WERI-Rb-1 (cell line): ENCODE results near the gene SNAP29.
"Not testable (repeated sequence)": the region's sequence is repeated elsewhere in the genome, so short reads cannot be mapped to it uniquely, and the experiment has no call there.

Source experiments
- DNase-seq: peaks from one replicate; pipeline ENCODE4 v3.0.0-alpha.2; 2020
- H3K27ac ChIP-seq: fragments of 250-450 bp; sonication (Bioruptor Pico); 2 replicates; pipeline ENCODE4 v1.5.1; 2020; ENCODE audit warnings: mild to moderate bottlenecking, moderate library complexity
- H3K27me3 ChIP-seq: fragments of 250-450 bp; sonication (Bioruptor Pico); 2 replicates; pipeline ENCODE4 v1.5.1; 2021; ENCODE audit warnings: mild to moderate bottlenecking, low read depth, moderate library complexity; ENCODE audit not compliant: insufficient read depth, severe bottlenecking
- H3K36me3 ChIP-seq: fragments of 250-450 bp; sonication (Bioruptor Pico); 2 replicates; pipeline ENCODE4 v1.5.1; 2020; ENCODE audit warnings: mild to moderate bottlenecking, moderate library complexity
- H3K4me3 ChIP-seq: 2 replicates; pipeline ENCODE4 v1.5.1; 2011; ENCODE audit warnings: low read depth, mild to moderate bottlenecking, control low read depth, low read length
- H3K9me3 ChIP-seq: fragments of 250-450 bp; sonication (Bioruptor Pico); 2 replicates; pipeline ENCODE4 v1.5.1; 2021; ENCODE audit warnings: mild to moderate bottlenecking, moderate library complexity; ENCODE audit not compliant: severe bottlenecking
- CTCF ChIP-seq: IDR thresholded peaks from 2 replicates; pipeline ENCODE4 v1.5.1; 2011; ENCODE audit warnings: low read depth, mild to moderate bottlenecking, control low read depth, inconsistent platforms, low read length

SNAP29 gene

GRCh38 chr22:20931126-20931654, 72.4 kb downstream of the SNAP29 start:
- Histone ChIP-seq H3K36me3 (peaks cover 70% of the 10 kb centered on the region), H3K4me3 (no peak overlapping the region), H3K27me3 (no peaks in the 10 kb centered on the region), H3K9me3 (no peaks in the 10 kb centered on the region), H3K27ac (no peak overlapping the region)
- DNase-seq = no peak
- TF ChIP-seq CTCF = no peak

- Histone ChIP-seq H3K4me3 (no peak overlapping the region), H3K9me3 (no peaks in the 10 kb centered on the region), H3K27ac (no peak overlapping the region), H3K27me3 (no peaks in the 10 kb centered on the region), H3K36me3 (peaks cover 85% of the 10 kb centered on the region)
- TF ChIP-seq CTCF = no peak
- no peak for DNase-seq
These were observed 75.1 kb downstream of the SNAP29 start for GRCh38 chr22:20933910-20934309.

DNA sequence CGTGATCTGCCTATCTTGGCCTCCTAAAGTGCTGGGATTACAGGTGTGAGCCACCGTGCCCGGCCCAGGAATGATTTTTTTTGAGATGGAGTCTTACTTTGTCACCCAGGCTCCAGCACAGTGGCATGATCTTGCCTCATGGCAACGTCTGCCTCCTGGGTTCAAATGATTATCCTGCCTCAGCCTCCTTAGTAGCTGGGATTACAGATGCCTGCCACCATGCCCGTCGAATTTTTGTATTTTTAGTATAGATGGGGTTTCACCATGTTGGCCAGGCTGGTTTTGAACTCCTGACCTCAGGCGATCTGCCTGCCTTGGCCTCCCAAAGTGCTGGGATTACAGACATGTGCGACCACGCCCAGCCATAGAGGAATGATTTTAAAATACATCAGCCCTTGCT, 76.2 kb downstream of the SNAP29 start:
- H3K9me3 ChIP-seq, H3K27me3 ChIP-seq, DNase-seq, H3K27ac ChIP-seq, H3K4me3 ChIP-seq: not testable (repeated sequence)
- peaks cover 81% of the 10 kb centered on the region for H3K36me3 ChIP-seq

DNA sequence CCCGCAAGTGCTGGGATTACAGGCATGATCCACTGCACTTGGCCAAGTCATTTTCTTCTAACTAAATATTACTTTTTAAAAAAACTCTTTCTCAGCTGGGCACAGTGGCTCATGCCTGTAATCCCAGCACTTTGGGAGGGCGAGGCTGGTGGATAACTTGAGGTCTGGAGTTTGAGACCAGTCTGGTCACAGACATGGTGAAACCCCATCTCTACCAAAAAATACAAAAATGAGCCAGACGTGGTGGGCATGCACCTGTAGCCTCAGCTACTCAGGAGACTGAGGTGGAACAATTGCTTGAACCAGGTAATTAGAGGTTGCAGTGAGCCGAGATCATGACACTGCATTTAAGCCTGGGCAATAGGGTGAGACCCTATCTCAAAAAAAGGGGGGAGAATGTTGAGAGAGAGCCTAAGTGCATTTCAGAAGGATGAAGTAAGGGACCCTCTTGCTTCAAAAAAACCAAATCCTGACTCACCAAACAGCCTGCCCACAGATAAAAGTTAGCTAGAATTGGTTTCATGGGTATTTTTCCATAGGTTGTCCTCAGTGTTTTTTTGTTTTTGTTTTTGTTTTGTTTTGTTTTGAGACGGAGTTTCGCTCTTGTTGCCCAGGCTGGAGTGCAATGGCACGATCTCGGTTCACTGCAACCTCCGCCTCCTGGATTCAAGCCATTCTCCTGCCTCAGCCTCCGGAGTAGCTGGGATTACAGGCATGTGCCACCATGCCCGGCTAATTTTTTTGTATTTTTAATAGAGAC, 77.2 kb downstream of the SNAP29 start:
- not testable (repeated sequence) for H3K27ac ChIP-seq, H3K4me3 ChIP-seq, H3K9me3 ChIP-seq, H3K27me3 ChIP-seq, DNase-seq
- peaks cover 83% of the 10 kb centered on the region for H3K36me3 ChIP-seq

- Histone ChIP-seq H3K4me3 (no peak overlapping the region), H3K27ac (no peak overlapping the region), H3K27me3 (no peaks in the 10 kb centered on the region), H3K9me3 (no peaks in the 10 kb centered on the region), H3K36me3 (peaks cover 77% of the 10 kb centered on the region)
- no peak for TF ChIP-seq CTCF
- no peak for DNase-seq
These were observed 78.4 kb downstream of the SNAP29 start for GRCh38 chr22:20937031-20937793.

GRCh38 chr22:20937794-20938671, 79.2 kb downstream of the SNAP29 start:
- Histone ChIP-seq H3K27ac (no peak overlapping the region), H3K36me3 (peaks cover 76% of the 10 kb centered on the region), H3K27me3 (no peaks in the 10 kb centered on the region), H3K4me3 (no peak overlapping the region), H3K9me3 (no peaks in the 10 kb centered on the region)
- TF ChIP-seq CTCF = no peak
- no peak for DNase-seq

DNA sequence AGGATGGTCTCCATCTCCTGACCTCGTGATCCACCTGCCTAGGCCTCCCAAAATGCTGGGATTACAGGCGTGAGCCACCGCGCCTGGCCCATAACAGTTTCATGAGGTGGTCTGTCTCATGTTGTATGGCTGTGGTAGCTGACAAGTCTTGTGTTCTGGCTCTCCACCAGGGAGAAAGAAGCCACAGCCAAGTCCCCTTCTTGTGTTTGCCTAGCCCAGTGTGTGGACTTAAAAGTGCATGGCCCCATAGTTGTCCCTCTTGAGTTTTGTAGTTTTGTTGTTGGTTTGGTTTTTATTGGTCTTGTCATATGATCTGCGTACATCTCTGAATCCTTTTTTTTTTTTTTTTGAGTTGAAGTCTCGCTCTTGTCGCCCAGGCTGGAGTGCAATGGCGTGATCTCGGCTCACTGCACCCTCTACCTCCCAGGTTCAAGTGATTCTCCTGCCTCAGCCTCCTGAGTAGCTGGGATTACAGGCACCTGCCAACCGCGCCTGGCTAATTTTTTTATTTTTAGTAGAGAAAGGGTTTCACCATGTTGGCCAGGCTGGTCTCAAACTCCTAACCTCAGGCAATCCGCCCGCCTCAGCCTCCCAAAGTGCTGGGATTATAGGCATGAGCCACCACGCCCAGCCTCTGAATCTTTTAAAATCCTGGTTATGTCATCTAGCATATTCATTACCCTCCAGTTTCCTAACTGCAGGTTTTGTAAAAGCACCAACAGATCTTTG, 80.8 kb downstream of the SNAP29 start:
- peaks cover 69% of the 10 kb centered on the region for H3K36me3 ChIP-seq
- DNase-seq, H3K27me3 ChIP-seq, H3K27ac ChIP-seq, H3K4me3 ChIP-seq, H3K9me3 ChIP-seq: not testable (repeated sequence)
